HL-60 (cell line): ENCODE results near the gene ATG5.

Experiments used
- TF ChIP-seq, protein P1 (sequence below): IDR thresholded peaks from one replicate; pipeline ENCODE4 v1.5.1; 2011; ENCODE audit warnings: low read length, control low read depth, inconsistent platforms; ENCODE audit not compliant: insufficient read depth
- TF ChIP-seq, protein P2 (sequence below): IDR thresholded peaks from 2 replicates; pipeline ENCODE4 v1.6.1; 2012; ENCODE audit warnings: low read depth; ENCODE audit not compliant: insufficient replicate concordance

- TF ChIP-seq, protein P1, sequence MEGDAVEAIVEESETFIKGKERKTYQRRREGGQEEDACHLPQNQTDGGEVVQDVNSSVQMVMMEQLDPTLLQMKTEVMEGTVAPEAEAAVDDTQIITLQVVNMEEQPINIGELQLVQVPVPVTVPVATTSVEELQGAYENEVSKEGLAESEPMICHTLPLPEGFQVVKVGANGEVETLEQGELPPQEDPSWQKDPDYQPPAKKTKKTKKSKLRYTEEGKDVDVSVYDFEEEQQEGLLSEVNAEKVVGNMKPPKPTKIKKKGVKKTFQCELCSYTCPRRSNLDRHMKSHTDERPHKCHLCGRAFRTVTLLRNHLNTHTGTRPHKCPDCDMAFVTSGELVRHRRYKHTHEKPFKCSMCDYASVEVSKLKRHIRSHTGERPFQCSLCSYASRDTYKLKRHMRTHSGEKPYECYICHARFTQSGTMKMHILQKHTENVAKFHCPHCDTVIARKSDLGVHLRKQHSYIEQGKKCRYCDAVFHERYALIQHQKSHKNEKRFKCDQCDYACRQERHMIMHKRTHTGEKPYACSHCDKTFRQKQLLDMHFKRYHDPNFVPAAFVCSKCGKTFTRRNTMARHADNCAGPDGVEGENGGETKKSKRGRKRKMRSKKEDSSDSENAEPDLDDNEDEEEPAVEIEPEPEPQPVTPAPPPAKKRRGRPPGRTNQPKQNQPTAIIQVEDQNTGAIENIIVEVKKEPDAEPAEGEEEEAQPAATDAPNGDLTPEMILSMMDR, result no peak
- TF ChIP-seq, protein P2, sequence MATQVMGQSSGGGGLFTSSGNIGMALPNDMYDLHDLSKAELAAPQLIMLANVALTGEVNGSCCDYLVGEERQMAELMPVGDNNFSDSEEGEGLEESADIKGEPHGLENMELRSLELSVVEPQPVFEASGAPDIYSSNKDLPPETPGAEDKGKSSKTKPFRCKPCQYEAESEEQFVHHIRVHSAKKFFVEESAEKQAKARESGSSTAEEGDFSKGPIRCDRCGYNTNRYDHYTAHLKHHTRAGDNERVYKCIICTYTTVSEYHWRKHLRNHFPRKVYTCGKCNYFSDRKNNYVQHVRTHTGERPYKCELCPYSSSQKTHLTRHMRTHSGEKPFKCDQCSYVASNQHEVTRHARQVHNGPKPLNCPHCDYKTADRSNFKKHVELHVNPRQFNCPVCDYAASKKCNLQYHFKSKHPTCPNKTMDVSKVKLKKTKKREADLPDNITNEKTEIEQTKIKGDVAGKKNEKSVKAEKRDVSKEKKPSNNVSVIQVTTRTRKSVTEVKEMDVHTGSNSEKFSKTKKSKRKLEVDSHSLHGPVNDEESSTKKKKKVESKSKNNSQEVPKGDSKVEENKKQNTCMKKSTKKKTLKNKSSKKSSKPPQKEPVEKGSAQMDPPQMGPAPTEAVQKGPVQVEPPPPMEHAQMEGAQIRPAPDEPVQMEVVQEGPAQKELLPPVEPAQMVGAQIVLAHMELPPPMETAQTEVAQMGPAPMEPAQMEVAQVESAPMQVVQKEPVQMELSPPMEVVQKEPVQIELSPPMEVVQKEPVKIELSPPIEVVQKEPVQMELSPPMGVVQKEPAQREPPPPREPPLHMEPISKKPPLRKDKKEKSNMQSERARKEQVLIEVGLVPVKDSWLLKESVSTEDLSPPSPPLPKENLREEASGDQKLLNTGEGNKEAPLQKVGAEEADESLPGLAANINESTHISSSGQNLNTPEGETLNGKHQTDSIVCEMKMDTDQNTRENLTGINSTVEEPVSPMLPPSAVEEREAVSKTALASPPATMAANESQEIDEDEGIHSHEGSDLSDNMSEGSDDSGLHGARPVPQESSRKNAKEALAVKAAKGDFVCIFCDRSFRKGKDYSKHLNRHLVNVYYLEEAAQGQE, result no peak
Observed at GRCh38 chr6:106142876-106143431, 182.6 kb downstream of the ATG5 start.
